IMR-90 (cell line): ENCODE results near the gene PLD6. TPM values are rescaled to one million over a fixed set of nuclear protein-coding genes. Genes with fewer than 3 reads are reported as not detected.
A peak's percentile ranks its signal among the peaks of the same experiment; 100 is the strongest.

Experiments used
- ATAC-seq: fragments of 200-7000 bp; cut with Tn5 transposase; 2 replicates; pipeline ENCODE4 v1.9.1; 2020; ENCODE audit warnings: low read depth, mild to moderate bottlenecking, moderate library complexity
- BruUV-seq: library from RNA; stranded (reverse); fragments of 400-500 nt; replicated peaks from 2 replicates; lab custom pipeline; 2021; lab: Mats Ljungman, UMichigan
- CTCF ChIA-PET: fragments of 300-600 bp; formaldehyde crosslinking; extraction: SDS; loops from one replicate; lab custom pipeline; 2021; ENCODE audit warnings: antibody characterized with exemption; lab: Yijun Ruan, JAX
- POLR2A ChIA-PET: fragments of 300-600 bp; sonication (Branson Sonifier 250); formaldehyde crosslinking; loops from one replicate; lab custom pipeline; 2022; ENCODE audit warnings: antibody characterized with exemption; ENCODE audit not compliant: unreplicated experiment; lab: Charles Lee
- DNase-seq: peaks from one replicate; pipeline ENCODE4 v3.0.0; 2013
- H2AFZ ChIP-seq: replicated peaks from 2 replicates; pipeline ENCODE3; 2013; ENCODE audit warnings: low read length, mild to moderate bottlenecking; ENCODE audit not compliant: poor library complexity
- H2AK5ac ChIP-seq: 2 replicates; pipeline ENCODE4 v1.6.1; 2013; ENCODE audit warnings: low read depth, low read length, inconsistent platforms
- H2AK9ac ChIP-seq: replicated peaks from 2 replicates; pipeline ENCODE3; 2013; ENCODE audit warnings: mild to moderate bottlenecking, low read depth, low read length, moderate library complexity; ENCODE audit not compliant: poor library complexity
- H2BK120ac ChIP-seq: 2 replicates; pipeline ENCODE4 v1.6.1; 2013; ENCODE audit warnings: low read depth, low read length, inconsistent platforms
- H2BK15ac ChIP-seq: 3 replicates; pipeline ENCODE4 v1.6.1; 2013; ENCODE audit warnings: low read depth, low read length, inconsistent platforms
- H2BK20ac ChIP-seq: 2 replicates; pipeline ENCODE4 v1.6.1; 2013; ENCODE audit warnings: low read depth, mild to moderate bottlenecking, inconsistent platforms, low read length, moderate library complexity
- H2BK5ac ChIP-seq: 2 replicates; pipeline ENCODE4 v1.6.1; 2013; ENCODE audit warnings: mild to moderate bottlenecking, low read depth, low read length, inconsistent platforms; ENCODE audit not compliant: poor library complexity, severe bottlenecking
- H3K14ac ChIP-seq: replicated peaks from 2 replicates; pipeline ENCODE4 v1.6.1; 2013; ENCODE audit warnings: low read depth, low read length, inconsistent platforms
- H3K18ac ChIP-seq: 2 replicates; pipeline ENCODE4 v1.6.1; 2013; ENCODE audit warnings: low read depth, low read length, control low read depth
- H3K23ac ChIP-seq: 2 replicates; pipeline ENCODE4 v1.6.1; 2013; ENCODE audit warnings: low read depth, low read length, inconsistent platforms
- H3K27ac ChIP-seq: 2 replicates; pipeline ENCODE4 v1.5.1; 2013; ENCODE audit warnings: mild to moderate bottlenecking, control low read depth, low read length; ENCODE audit not compliant: insufficient read depth
- H3K27me3 ChIP-seq: 2 replicates; pipeline ENCODE4 v1.6.1; 2013; ENCODE audit warnings: low read length; ENCODE audit not compliant: control insufficient read depth, insufficient read depth
- H3K36me3 ChIP-seq: 2 replicates; pipeline ENCODE4 v1.6.1; 2013; ENCODE audit warnings: low read length, mixed read lengths; ENCODE audit not compliant: control insufficient read depth, insufficient read depth
- H3K4ac ChIP-seq: 2 replicates; pipeline ENCODE4 v1.6.1; 2013; ENCODE audit warnings: low read depth, low read length, inconsistent platforms
- H3K4me1 ChIP-seq: 2 replicates; pipeline ENCODE4 v1.6.1; 2013; ENCODE audit warnings: low read length, mixed read lengths; ENCODE audit not compliant: control insufficient read depth, insufficient read depth
- H3K4me2 ChIP-seq: 2 replicates; pipeline ENCODE4 v1.6.1; 2013; ENCODE audit warnings: low read depth, mild to moderate bottlenecking, control low read depth, low read length, moderate library complexity
- H3K4me3 ChIP-seq: 2 replicates; pipeline ENCODE4 v1.5.1; 2013; ENCODE audit warnings: low read depth, mild to moderate bottlenecking, control low read depth, low read length, moderate library complexity; ENCODE audit not compliant: insufficient read depth
- H3K56ac ChIP-seq: 2 replicates; pipeline ENCODE4 v1.6.1; 2013; ENCODE audit warnings: low read length, inconsistent platforms; ENCODE audit not compliant: insufficient read depth; ENCODE audit errors: extremely low read depth
- H3K79me1 ChIP-seq, 2 experiments: 2 replicates each; pipeline ENCODE4 v1.6.1; 2013; ENCODE audit warnings: low read length in 2 of 2, inconsistent platforms in 1 of 2, low read depth in 1 of 2
- H3K9ac ChIP-seq: 2 replicates; pipeline ENCODE4 v1.6.1; 2013; ENCODE audit warnings: low read depth, low read length, control low read depth
- H3K9me1 ChIP-seq: 2 replicates; pipeline ENCODE4 v1.6.1; 2013; ENCODE audit warnings: low read length, inconsistent platforms; ENCODE audit not compliant: insufficient read depth
- H3K9me3 ChIP-seq: 2 replicates; pipeline ENCODE4 v1.6.1; 2013; ENCODE audit warnings: low read length; ENCODE audit not compliant: control insufficient read depth, insufficient read depth
- H4K20me1 ChIP-seq: 2 replicates; pipeline ENCODE4 v1.6.1; 2013; ENCODE audit warnings: low read length, inconsistent platforms; ENCODE audit not compliant: insufficient read depth
- H4K5ac ChIP-seq: 2 replicates; pipeline ENCODE4 v1.6.1; 2013; ENCODE audit warnings: mild to moderate bottlenecking, low read depth, low read length, control low read depth
- H4K8ac ChIP-seq, 2 experiments: 2 replicates each; pipeline ENCODE4 v1.6.1; 2013; ENCODE audit warnings: low read depth in 2 of 2, low read length in 2 of 2, control low read depth in 1 of 2, inconsistent platforms in 1 of 2
- H4K91ac ChIP-seq: 2 replicates; pipeline ENCODE4 v1.6.1; 2013; ENCODE audit warnings: low read depth, low read length, inconsistent platforms; ENCODE audit not compliant: insufficient read depth
- BHLHE40 ChIP-seq: fragments of 150-350 bp; IDR thresholded peaks from 2 replicates; pipeline ENCODE4 v1.6.1; 2016; ENCODE audit warnings: mild to moderate bottlenecking, low read depth, low read length
- CEBPB ChIP-seq: IDR thresholded peaks from 2 replicates; pipeline ENCODE4 v1.6.1; 2012; ENCODE audit warnings: low read depth, low read length, improper control_type of control experiment
- CHD1 ChIP-seq: IDR thresholded peaks from 2 replicates; pipeline ENCODE4 v1.6.1; 2012; ENCODE audit warnings: low read depth, low read length, improper control_type of control experiment
- CTCF ChIP-seq: conservative IDR thresholded peaks from 2 replicates; pipeline ENCODE4 v1.5.1; 2012; ENCODE audit warnings: mild to moderate bottlenecking, low read depth, low read length, improper control_type of control experiment
- ELK1 ChIP-seq: fragments of 150-350 bp; IDR thresholded peaks from 2 replicates; pipeline ENCODE4 v1.6.1; 2016; ENCODE audit warnings: low read depth, mild to moderate bottlenecking, low read length, moderate library complexity, borderline replicate concordance
- FOS ChIP-seq: fragments of 150-350 bp; IDR thresholded peaks from 2 replicates; pipeline ENCODE4 v1.6.1; 2016; ENCODE audit warnings: low read depth, low read length
- MXI1 ChIP-seq: IDR thresholded peaks from 2 replicates; pipeline ENCODE4 v1.6.1; 2012; ENCODE audit warnings: low read depth, mild to moderate bottlenecking, low read length, moderate library complexity, borderline replicate concordance
- NFE2L2 ChIP-seq: fragments of 150-350 bp; IDR thresholded peaks from 2 replicates; pipeline ENCODE4 v1.6.1; 2016; ENCODE audit warnings: low read depth, mild to moderate bottlenecking, low read length
- RAD21 ChIP-seq: IDR thresholded peaks from 2 replicates; pipeline ENCODE4 v1.6.1; 2012; ENCODE audit warnings: low read length, improper control_type of control experiment
- RCOR1 ChIP-seq: IDR thresholded peaks from 2 replicates; pipeline ENCODE4 v1.6.1; 2012; ENCODE audit warnings: mild to moderate bottlenecking, low read length, improper control_type of control experiment; ENCODE audit not compliant: insufficient replicate concordance
- RFX5 ChIP-seq: IDR thresholded peaks from 2 replicates; pipeline ENCODE4 v1.8.0; 2012; ENCODE audit warnings: low read depth, mild to moderate bottlenecking, low read length, moderate library complexity
- WGBS, 2 experiments: methylation state at CpG; one replicate each; pipeline versions ENCODE4 v1.1.5 to v1.1.7; 2013; ENCODE audit warnings: missing lambda C conversion rate in 2 of 2; ENCODE audit not compliant: insufficient read length in 1 of 2; ENCODE audit errors: extremely low coverage in 2 of 2; 5-methylcytosine and 5-hydroxymethylcytosine counted together
- dilution Hi-C: fragments of 300-500 bp; cut with HindIII; formaldehyde crosslinking; loops from one replicate; pipeline ENCODE4 v1.14.3; 2018; ENCODE audit warnings: low sequenced_read_pairs; ENCODE audit not compliant: unreplicated experiment
- in situ Hi-C: fragments of 300-500 bp; cut with MboI; formaldehyde crosslinking; loops from 3 replicates; pipeline ENCODE4 v1.14.3; 2019; ENCODE audit warnings: low sequenced_read_pairs, inconsistent platforms, mixed read lengths
- intact Hi-C: fragments of 100-400 bp; cut with micrococcal nuclease; formaldehyde crosslinking; loops from 2 replicates; pipeline ENCODE4 v1.10.0; 2022
- polyA plus RNA-seq, 3 experiments: library from polyadenylated mRNA; depleted of rRNA; stranded (reverse); fragments of >200 nt; gene quantifications; 2 replicates each; pipeline ENCODE4 v1.2.3, GENCODE V29; 2012; ENCODE audit warnings: low replicate concordance in 1 of 3
- total RNA-seq: library from RNA; depleted of rRNA; stranded (reverse); fragments of >200 nt; gene quantifications from 2 replicates; pipeline ENCODE4 v1.2.3, GENCODE V29; 2012

PLD6 gene
- total and polyA plus RNA-seq, 2 of the 4 experiments (the other 2 are of a cell fraction): 1.1 to 1.5 TPM

GRCh38 chr17:17152385-17152784 lies 53.7 kb downstream of the PLD6 start:
- peak overlapping the region; percentile 82 for H3K4ac ChIP-seq
- H3K18ac ChIP-seq: peak overlapping the region; percentile 56
- no peak for DNase-seq
- peaks cover 63% of the 10 kb centered on the region for H3K36me3 ChIP-seq
- H3K79me1 ChIP-seq: peaks cover 25 to 75% of the 10 kb centered on the region in 2 experiments
- peaks cover 29% of the 10 kb centered on the region for H3K4me1 ChIP-seq
- POLR2A ChIA-PET: no interaction called here
- H3K4me3 ChIP-seq: no peak overlapping the region
- H2AK5ac ChIP-seq: peak overlapping the region; percentile 57
- TF ChIP-seq RFX5: no peak
- TF ChIP-seq CEBPB: no peak
- TF ChIP-seq CTCF: no peak
- no peak for TF ChIP-seq ELK1
- no peak for TF ChIP-seq NFE2L2
- no peak for TF ChIP-seq RAD21
- TF ChIP-seq RCOR1: no peak
- no peak for TF ChIP-seq BHLHE40
- TF ChIP-seq CHD1: no peak
- no peak for TF ChIP-seq MXI1
- TF ChIP-seq FOS: no peak
- peak overlapping the region; percentile 74 for H4K91ac ChIP-seq
- BruUV-seq: no TSS peak
- 0 out of 2 replicates have a peak overlapping the region, but pooled peaks have one; percentile 0 for H3K9ac ChIP-seq
- H3K9me1 ChIP-seq: peaks cover 38% of the 10 kb centered on the region
- 0 out of 2 replicates have a peak, but pooled peaks have one; percentile 1 for ATAC-seq
- H2BK15ac ChIP-seq: peak overlapping the region; percentile 47; the same call in 2 of the 3 replicates
- peak overlapping the region; percentile 78 for H2BK120ac ChIP-seq
- peak overlapping the region in 1 of 2 experiments; percentile 30; a peak in 2 of 4 replicates for H4K8ac ChIP-seq
- H4K5ac ChIP-seq: peak overlapping the region; percentile 16
- peak overlapping the region; percentile 60 for H3K27ac ChIP-seq
- peak overlapping the region; percentile 41; the same call in 1 of the 2 replicates for H3K56ac ChIP-seq
- peak overlapping the region; percentile 19; the same call in 1 of the 2 replicates for H3K4me2 ChIP-seq
- intact Hi-C loops: loop anchor here (5.0 kb wide), 1 partner anchor 110 kb away; the partner anchor contains the start of gene MPRIP
- peak overlapping the region; percentile 50 for H2AK9ac ChIP-seq
- dilution Hi-C loops: no loop called here
- no peaks in the 10 kb centered on the region for H3K27me3 ChIP-seq
- in situ Hi-C loops: no loop called here
- peak overlapping the region; percentile 76 for H3K14ac ChIP-seq
- H2BK20ac ChIP-seq: peak overlapping the region; percentile 45
- H3K9me3 ChIP-seq: no peaks in the 10 kb centered on the region
- peaks cover 36% of the 10 kb centered on the region for H4K20me1 ChIP-seq
- H3K23ac ChIP-seq: peak overlapping the region; percentile 82; the same call in 1 of the 2 replicates
- H2AFZ ChIP-seq: peak overlapping the region; percentile 24
- CTCF ChIA-PET: interaction anchor here (0.6 to 1.8 kb wide), 2 partner anchors 11 to 116 kb away, joined by 3 to 5 read pairs; no protein-coding TSS in a partner anchor
- WGBS, 2 experiments: 67% methylated on average over 2 of the region's 4 CpGs; no CpG with 5 or more reads in 1 of the 2 experiments
- H2BK5ac ChIP-seq: peak overlapping the region; percentile 76
